ENCODE data around the gene ARAP2. TPM values are rescaled to one million over a fixed set of nuclear protein-coding genes. Genes with fewer than 3 reads are reported as not detected.

ARAP2 gene
- polyA plus RNA-seq, 3 donors from 2014 or later, result 34.7 to 62.7 (median 38.9) TPM

Other genes with a start within 250 kb of the ARAP2 start
- gene DTHD1, start 37.1 kb upstream of the ARAP2 start, polyA plus RNA-seq, result 10 to 100 TPM in 2 of 3 donors, 1 to 10 TPM in 1; 7.4 to 30.0 (median 15.6) TPM

Measured in immature natural killer cell (primary cell).